Measurements from ENCODE around the gene KIF18B.

Gene KIF18B

GRCh38 chr17:44915321-44915726, 32.2 kb downstream of the KIF18B start, which contains the start of gene GFAP:
Gene GFAP, minus strand, starts transcription at chr17:44915500. Its CDS starts 14 bp downstream, at chr17:44915486.
- TF ChIP-seq L3MBTL2 (conservative IDR thresholded peaks at IDR 0.05) (no peak), TARDBP (IDR thresholded peaks at IDR 0.05) (no peak), LEF1 (IDR thresholded peaks at IDR 0.05; ENCODE audit: borderline replicate concordance) (no peak), CTBP1 (IDR thresholded peaks at IDR 0.05; ENCODE audit: borderline replicate concordance) (no peak), FOXA1 (IDR thresholded peaks at IDR 0.05) (no peak), HDGF (IDR thresholded peaks at IDR 0.05; ENCODE audit: borderline replicate concordance) (no peak), ZNF384 (IDR thresholded peaks at IDR 0.05) (no peak), FOXM1 (IDR thresholded peaks at IDR 0.05; ENCODE audit: borderline replicate concordance) (no peak), ELF4 (IDR thresholded peaks at IDR 0.05) (no peak), SP1 (IDR thresholded peaks at IDR 0.05) (no peak), BHLHE40 (IDR thresholded peaks at IDR 0.05; ENCODE audit: borderline replicate concordance) (no peak), NFRKB (IDR thresholded peaks at IDR 0.05) (no peak)
- TF ChIP-seq, protein P1, sequence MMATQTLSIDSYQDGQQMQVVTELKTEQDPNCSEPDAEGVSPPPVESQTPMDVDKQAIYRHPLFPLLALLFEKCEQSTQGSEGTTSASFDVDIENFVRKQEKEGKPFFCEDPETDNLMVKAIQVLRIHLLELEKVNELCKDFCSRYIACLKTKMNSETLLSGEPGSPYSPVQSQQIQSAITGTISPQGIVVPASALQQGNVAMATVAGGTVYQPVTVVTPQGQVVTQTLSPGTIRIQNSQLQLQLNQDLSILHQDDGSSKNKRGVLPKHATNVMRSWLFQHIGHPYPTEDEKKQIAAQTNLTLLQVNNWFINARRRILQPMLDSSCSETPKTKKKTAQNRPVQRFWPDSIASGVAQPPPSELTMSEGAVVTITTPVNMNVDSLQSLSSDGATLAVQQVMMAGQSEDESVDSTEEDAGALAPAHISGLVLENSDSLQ (IDR thresholded peaks at IDR 0.05), result no peak
- no peak for DNase-seq (ENCODE audit: extremely low spot score)
- CTCF ChIA-PET, result interaction anchor here (2.8 kb wide), 1 partner anchor 107 kb away, joined by 8 read pairs; no protein-coding TSS in a partner anchor
- POLR2A ChIA-PET, result no interaction called here

- TF ChIP-seq HDGF (IDR thresholded peaks at IDR 0.05; ENCODE audit: borderline replicate concordance) (no peak), FOXM1 (IDR thresholded peaks at IDR 0.05; ENCODE audit: borderline replicate concordance) (no peak), TARDBP (IDR thresholded peaks at IDR 0.05) (no peak), ELF4 (IDR thresholded peaks at IDR 0.05) (no peak), CTBP1 (IDR thresholded peaks at IDR 0.05; ENCODE audit: borderline replicate concordance) (no peak), FOXA1 (IDR thresholded peaks at IDR 0.05) (no peak), L3MBTL2 (conservative IDR thresholded peaks at IDR 0.05) (no peak), ARNT (IDR thresholded peaks at IDR 0.05) (no peak), LEF1 (IDR thresholded peaks at IDR 0.05; ENCODE audit: borderline replicate concordance) (no peak), SUZ12 (IDR thresholded peaks at IDR 0.05) (no peak), FOXK2 (IDR thresholded peaks at IDR 0.05) (no peak), SP1 (IDR thresholded peaks at IDR 0.05) (no peak), BHLHE40 (IDR thresholded peaks at IDR 0.05; ENCODE audit: borderline replicate concordance) (no peak), ZNF384 (IDR thresholded peaks at IDR 0.05) (no peak), NFRKB (IDR thresholded peaks at IDR 0.05) (no peak)
- TF ChIP-seq, protein P1 (IDR thresholded peaks at IDR 0.05), result no peak
- ChIA-PET POLR2A (no interaction called here), CTCF (interaction anchor here (2.8 kb wide), 1 partner anchor 108 kb away, joined by 8 read pairs; no protein-coding TSS in a partner anchor)
These were observed 32.8 kb downstream of the KIF18B start for GRCh38 chr17:44914698-44915271.

DNA sequence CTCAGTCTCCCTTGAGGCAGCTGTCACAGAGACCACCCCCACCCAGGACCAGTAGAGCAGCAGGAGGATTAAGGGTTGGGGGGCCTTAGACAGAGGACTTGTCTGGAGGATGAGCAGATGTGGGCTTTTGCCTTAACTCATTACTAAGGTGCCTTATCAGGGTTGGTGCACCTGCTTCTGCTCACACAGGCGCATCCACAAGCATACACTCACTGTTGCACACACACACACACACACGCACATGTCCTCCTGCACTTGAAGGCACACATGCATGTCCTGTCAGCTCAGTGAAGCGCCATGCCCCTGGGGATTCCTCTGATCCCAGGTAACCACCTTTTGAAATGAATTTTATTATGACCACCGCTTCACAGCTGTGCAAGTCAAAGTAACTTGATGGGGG, 33.4 kb downstream of the KIF18B start:
- ChIA-PET POLR2A (no interaction called here), CTCF (interaction anchor here (2.8 kb wide), 1 partner anchor 108 kb away, joined by 8 read pairs; no protein-coding TSS in a partner anchor)
- TF ChIP-seq NFRKB (IDR thresholded peaks at IDR 0.05), result no peak
- no peak for TF ChIP-seq LEF1 (IDR thresholded peaks at IDR 0.05; ENCODE audit: borderline replicate concordance)
- no peak for TF ChIP-seq HDGF (IDR thresholded peaks at IDR 0.05; ENCODE audit: borderline replicate concordance)
- TF ChIP-seq CTBP1 (IDR thresholded peaks at IDR 0.05; ENCODE audit: borderline replicate concordance), result no peak
- TF ChIP-seq TARDBP (IDR thresholded peaks at IDR 0.05), result no peak
- no peak for TF ChIP-seq FOXK2 (IDR thresholded peaks at IDR 0.05)
- TF ChIP-seq FOXA1 (IDR thresholded peaks at IDR 0.05), result no peak
- no peak for TF ChIP-seq BHLHE40 (IDR thresholded peaks at IDR 0.05; ENCODE audit: borderline replicate concordance)
- TF ChIP-seq L3MBTL2 (conservative IDR thresholded peaks at IDR 0.05), result no peak
- no peak for TF ChIP-seq ZNF384 (IDR thresholded peaks at IDR 0.05)
- no peak for TF ChIP-seq SUZ12 (IDR thresholded peaks at IDR 0.05)
- TF ChIP-seq, protein P1 (IDR thresholded peaks at IDR 0.05), result no peak
- no peak for DNase-seq (ENCODE audit: extremely low spot score)

More at GRCh38 chr17:44914698-44915271, 32.8 kb downstream of the KIF18B start:
- no peak for DNase-seq (ENCODE audit: extremely low spot score)

DNA sequence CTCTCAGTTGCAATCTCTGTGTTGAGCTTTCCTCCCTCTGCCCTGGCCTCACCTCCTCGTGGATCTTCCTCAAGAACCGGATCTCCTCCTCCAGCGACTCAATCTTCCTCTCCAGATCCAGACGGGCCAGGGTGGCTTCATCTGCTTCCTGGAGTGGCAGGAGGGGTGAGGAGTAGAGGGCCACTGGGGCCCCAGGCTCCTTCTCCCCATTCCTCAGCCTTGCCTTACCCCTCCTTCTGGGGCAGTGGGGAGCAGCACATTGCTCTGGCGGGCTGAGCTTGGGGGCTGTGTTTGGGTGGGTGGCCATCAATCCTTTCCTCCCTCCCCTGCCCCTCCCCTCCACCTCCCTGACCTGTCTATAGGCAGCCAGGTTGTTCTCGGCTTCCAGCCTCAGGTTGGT, 33.9 kb downstream of the KIF18B start:
- ChIA-PET CTCF (no interaction called here), POLR2A (no interaction called here)
- TF ChIP-seq LEF1 (IDR thresholded peaks at IDR 0.05; ENCODE audit: borderline replicate concordance) (no peak), SUZ12 (IDR thresholded peaks at IDR 0.05) (no peak), SP1 (IDR thresholded peaks at IDR 0.05) (no peak), ARNT (IDR thresholded peaks at IDR 0.05) (no peak), ELF4 (IDR thresholded peaks at IDR 0.05) (no peak), TARDBP (IDR thresholded peaks at IDR 0.05) (no peak), NFRKB (IDR thresholded peaks at IDR 0.05) (no peak), ZNF384 (IDR thresholded peaks at IDR 0.05) (no peak), BHLHE40 (IDR thresholded peaks at IDR 0.05; ENCODE audit: borderline replicate concordance) (no peak), HDGF (IDR thresholded peaks at IDR 0.05; ENCODE audit: borderline replicate concordance) (no peak), FOXA1 (IDR thresholded peaks at IDR 0.05) (no peak)
- TF ChIP-seq, protein P1 (IDR thresholded peaks at IDR 0.05), result no peak
- DNase-seq (ENCODE audit: extremely low spot score), result no peak
